Esophagus (tissue), 2 donors: ENCODE data around the gene USP8. TPM values are rescaled to one million over a fixed set of nuclear protein-coding genes. Genes with fewer than 3 reads are reported as not detected.
"Not testable (repeated sequence)": the region's sequence is repeated elsewhere in the genome, so short reads cannot be mapped to it uniquely, and the experiment has no call there.

ENCODE experiments used
- H3K27ac ChIP-seq, 2 donors: one replicate each; pipeline ENCODE4 v1.5.1; 2013; ENCODE audit warnings: low read depth in 2 of 2, mild to moderate bottlenecking in 2 of 2, inconsistent platforms in 1 of 2, low read length in 1 of 2, moderate library complexity in 1 of 2
- H3K27me3 ChIP-seq, 2 donors: one replicate each; pipeline ENCODE4 v1.6.1; 2013; ENCODE audit warnings: low read length in 2 of 2, control low read depth in 1 of 2, mild to moderate bottlenecking in 1 of 2; ENCODE audit not compliant: insufficient read depth in 2 of 2, control insufficient read depth in 1 of 2
- H3K36me3 ChIP-seq, 2 donors: one replicate each; pipeline ENCODE4 v1.6.1; 2013; ENCODE audit warnings: low read length in 1 of 2; ENCODE audit not compliant: control insufficient read depth in 2 of 2, insufficient read depth in 2 of 2
- H3K4me1 ChIP-seq, 2 donors: one replicate each; pipeline ENCODE4 v1.6.1; 2013; ENCODE audit warnings: low read length in 1 of 2; ENCODE audit not compliant: control insufficient read depth in 2 of 2, insufficient read depth in 2 of 2
- H3K4me3 ChIP-seq, 2 donors: one replicate each; pipeline ENCODE4 v1.5.1; 2013; ENCODE audit warnings: low read length in 2 of 2, mild to moderate bottlenecking in 2 of 2, low read depth in 1 of 2, moderate library complexity in 1 of 2
- H3K9me3 ChIP-seq, 2 donors: one replicate each; pipeline ENCODE4 v1.6.1; 2013; ENCODE audit warnings: mild to moderate bottlenecking in 2 of 2, low read depth in 1 of 2, low read length in 1 of 2, moderate library complexity in 1 of 2; ENCODE audit not compliant: control insufficient read depth in 2 of 2, insufficient read depth in 1 of 2
- WGBS, 2 donors: extraction: QIAGEN DNeasy Blood & Tissue Kit; methylation state at CpG; one replicate each; pipeline ENCODE4 v1.1.7; 2013; 5-methylcytosine and 5-hydroxymethylcytosine counted together
- polyA plus RNA-seq, 2 donors: library from polyadenylated mRNA; stranded (reverse); fragments of 200-250 nt; gene quantifications; one replicate each; pipeline ENCODE4 v1.2.3, GENCODE V29; 2013
- donor health status: healthy with polysubstance abuse.
- donor health status: Bipolar disorder and iron deficiency.

USP8 gene
- polyA plus RNA-seq, 2 donors: 18.6 to 20.1 TPM

DNA sequence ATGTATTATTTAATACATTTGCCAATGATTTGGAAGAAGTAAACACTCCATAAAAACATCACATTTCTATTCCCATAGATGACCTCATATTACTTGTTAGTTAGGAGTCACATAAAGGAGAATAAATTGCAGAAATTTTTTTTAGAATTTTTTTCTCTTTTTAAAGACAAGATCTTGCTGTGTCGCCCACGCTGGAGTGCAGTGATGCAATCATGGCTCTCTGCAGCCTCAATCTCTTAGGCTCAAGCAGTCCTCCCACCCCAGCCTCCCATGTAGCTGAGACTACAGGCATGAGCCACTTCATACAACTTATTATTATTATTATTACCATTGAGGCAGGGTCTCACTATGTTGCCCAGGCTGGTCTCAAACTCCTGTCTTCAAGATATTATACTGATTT is 12.3 kb upstream of the USP8 start:
- Histone ChIP-seq H3K4me1 (no peaks in the 10 kb centered on the region), H3K4me3 (no peak overlapping the region), H3K27me3 (no peaks in the 10 kb centered on the region), H3K9me3 (no peaks in the 10 kb centered on the region), H3K27ac (no peak overlapping the region), H3K36me3 (no peaks in the 10 kb centered on the region)
- 66 to 93% methylated on average over 2 of the region's 2 CpGs for WGBS, 2 donors

- H3K27ac ChIP-seq: no peak overlapping the region
- no peak overlapping the region for H3K4me3 ChIP-seq
- H3K27me3 ChIP-seq: no peaks in the 10 kb centered on the region
- H3K9me3 ChIP-seq: no peaks in the 10 kb centered on the region
- H3K36me3 ChIP-seq: no peaks in the 10 kb centered on the region
- no peaks in the 10 kb centered on the region for H3K4me1 ChIP-seq
- 98 to 100% methylated on average over 2 of the region's 2 CpGs for WGBS, 2 donors
Observed at GRCh38 chr15:50414624-50415023, 9.6 kb upstream of the USP8 start.

DNA sequence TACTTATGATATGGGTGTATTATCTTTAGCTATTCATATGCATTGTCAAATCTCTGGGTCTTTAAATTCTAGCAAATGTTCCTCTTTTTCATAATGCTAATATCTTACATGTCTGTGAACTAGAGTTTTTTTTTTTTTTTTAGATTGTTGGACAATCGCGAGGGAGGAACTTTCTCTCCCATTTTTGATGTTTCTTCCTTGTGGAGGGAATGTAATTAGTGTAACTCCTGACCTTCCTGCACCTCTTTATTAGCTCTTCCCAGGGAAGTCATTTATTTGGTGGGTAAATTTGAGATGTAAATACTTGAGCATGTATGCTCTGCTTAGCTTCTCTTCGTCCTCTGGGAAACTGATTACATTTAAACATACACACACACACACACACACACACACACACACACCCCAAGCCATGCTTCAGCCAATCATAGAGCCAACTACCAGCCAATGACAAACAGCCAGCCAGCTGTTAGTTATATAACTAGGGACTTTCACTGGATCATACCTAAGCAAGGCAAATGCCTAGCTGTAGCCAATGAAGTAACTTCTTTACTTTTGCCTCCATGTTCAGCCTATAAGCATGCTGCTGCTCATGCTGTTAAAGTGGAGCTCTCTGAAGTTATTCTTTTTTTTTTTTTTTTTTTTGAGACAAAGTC is 8.3 kb upstream of the USP8 start:
- H3K4me1 ChIP-seq: no peaks in the 10 kb centered on the region
- 61 to 65% methylated on average over 3 of the region's 3 CpGs for WGBS, 2 donors
- no peaks in the 10 kb centered on the region for H3K9me3 ChIP-seq
- H3K36me3 ChIP-seq: no peaks in the 10 kb centered on the region
- no peak overlapping the region for H3K4me3 ChIP-seq
- no peaks in the 10 kb centered on the region for H3K27me3 ChIP-seq
- H3K27ac ChIP-seq: no peak overlapping the region

GRCh38 chr15:50416890-50417289 is 7.3 kb upstream of the USP8 start:
- WGBS, 2 donors: 79 to 87% methylated on average over 1 of the region's 1 CpG

GRCh38 chr15:50418041-50418583 is 6.1 kb upstream of the USP8 start:
- WGBS, 2 donors: 94 to 95% methylated on average over 9 of the region's 9 CpGs

More at GRCh38 chr15:50416890-50417289, 7.3 kb upstream of the USP8 start:
- Histone ChIP-seq H3K4me3 (no peak overlapping the region), H3K4me1 (no peaks in the 10 kb centered on the region), H3K36me3 (no peaks in the 10 kb centered on the region), H3K27me3 (no peaks in the 10 kb centered on the region), H3K9me3 (no peaks in the 10 kb centered on the region), H3K27ac (no peak overlapping the region)

GRCh38 chr15:50425219-50425618 is 1.0 kb downstream of the USP8 start:
- peaks cover 0 to 1% of the 10 kb centered on the region in 2 donors for H3K4me1 ChIP-seq
- H3K4me3 ChIP-seq: peak overlapping the region in 1 of 2 donors; percentile 98
- H3K27ac ChIP-seq: no peak overlapping the region
- H3K27me3 ChIP-seq: no peaks in the 10 kb centered on the region
- H3K36me3 ChIP-seq: no peaks in the 10 kb centered on the region
- 12 to 13% methylated on average over 5 of the region's 5 CpGs for WGBS, 2 donors
- no peaks in the 10 kb centered on the region for H3K9me3 ChIP-seq

More at GRCh38 chr15:50418041-50418583, 6.1 kb upstream of the USP8 start:
- H3K4me3 ChIP-seq: no peak overlapping the region
- no peaks in the 10 kb centered on the region for H3K9me3 ChIP-seq
- H3K27ac ChIP-seq: no peak overlapping the region
- H3K4me1 ChIP-seq: no peaks in the 10 kb centered on the region
- H3K27me3 ChIP-seq: no peaks in the 10 kb centered on the region
- no peaks in the 10 kb centered on the region for H3K36me3 ChIP-seq

DNA sequence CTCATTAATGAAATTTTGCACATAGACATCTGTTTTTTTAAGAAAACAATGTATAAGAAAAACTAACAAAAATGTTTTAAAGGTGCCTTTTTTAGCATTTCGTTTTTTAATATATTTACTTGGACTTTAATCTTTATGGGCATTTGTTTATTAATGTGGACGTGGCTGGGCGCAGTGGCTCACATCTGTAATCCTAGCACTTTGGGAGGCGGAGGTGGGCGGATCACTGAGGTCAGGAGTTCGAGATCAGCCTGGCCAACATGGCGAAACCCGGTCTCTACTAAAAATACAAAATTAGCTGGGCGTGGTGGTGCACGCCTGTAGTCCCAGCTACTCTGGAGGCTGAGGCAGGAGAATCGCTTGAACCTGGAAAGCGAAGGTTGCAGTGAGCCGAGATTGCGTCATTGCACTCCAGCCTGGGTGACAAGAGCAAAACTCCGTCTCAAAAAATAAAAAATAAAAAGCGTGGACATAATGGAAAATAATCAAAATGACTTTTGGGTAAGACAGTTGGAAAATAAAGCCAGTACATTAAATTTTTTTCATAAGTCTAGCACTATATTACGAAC is 1.6 kb downstream of the USP8 start:
- not testable (repeated sequence) for H3K36me3 ChIP-seq, H3K4me1 ChIP-seq
- 84 to 89% methylated on average over 17 of the region's 17 CpGs for WGBS, 2 donors

GRCh38 chr15:50426428-50426827 is 2.2 kb downstream of the USP8 start:
- H3K27me3 ChIP-seq: no peaks in the 10 kb centered on the region
- WGBS, 2 donors: 90 to 93% methylated on average over 9 of the region's 9 CpGs
- H3K27ac ChIP-seq: no peak overlapping the region
- peaks cover 0 to 4% of the 10 kb centered on the region in 2 donors for H3K4me1 ChIP-seq
- no peak overlapping the region for H3K4me3 ChIP-seq
- H3K9me3 ChIP-seq: no peaks in the 10 kb centered on the region
- H3K36me3 ChIP-seq: peaks cover 0 to 2% of the 10 kb centered on the region in 2 donors

More for the DNA sequence above, 1.6 kb downstream of the USP8 start:
- not testable (repeated sequence) for H3K27ac ChIP-seq, H3K27me3 ChIP-seq, H3K9me3 ChIP-seq
- peak overlapping the region in 1 of 2 donors; percentile 98 for H3K4me3 ChIP-seq

DNA sequence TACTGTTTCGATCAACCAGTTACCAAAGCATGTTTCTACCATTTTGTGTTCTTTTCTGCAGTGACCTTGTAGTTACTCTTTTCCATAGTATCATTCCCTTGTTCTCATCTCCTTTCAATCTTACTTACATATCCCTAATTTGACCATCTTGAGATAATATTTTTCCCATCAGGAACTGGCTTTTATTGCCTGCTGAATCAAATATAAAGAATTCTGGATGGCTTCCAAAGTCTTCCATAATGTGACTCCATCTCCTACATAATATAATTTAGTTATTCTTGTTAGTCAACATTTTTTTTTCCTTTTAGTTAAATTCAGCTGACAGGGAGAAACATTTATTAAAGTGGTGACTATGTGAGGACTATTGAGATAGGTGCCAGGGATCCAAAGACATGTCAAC is 7.0 kb downstream of the USP8 start:
- H3K27ac ChIP-seq: no peak overlapping the region
- H3K4me1 ChIP-seq: peaks cover 0 to 4% of the 10 kb centered on the region in 2 donors
- no peaks in the 10 kb centered on the region for H3K27me3 ChIP-seq
- H3K36me3 ChIP-seq: peaks cover 0 to 2% of the 10 kb centered on the region in 2 donors
- 91 to 96% methylated on average over 1 of the region's 1 CpG for WGBS, 2 donors
- no peak overlapping the region for H3K4me3 ChIP-seq
- H3K9me3 ChIP-seq: no peaks in the 10 kb centered on the region

DNA sequence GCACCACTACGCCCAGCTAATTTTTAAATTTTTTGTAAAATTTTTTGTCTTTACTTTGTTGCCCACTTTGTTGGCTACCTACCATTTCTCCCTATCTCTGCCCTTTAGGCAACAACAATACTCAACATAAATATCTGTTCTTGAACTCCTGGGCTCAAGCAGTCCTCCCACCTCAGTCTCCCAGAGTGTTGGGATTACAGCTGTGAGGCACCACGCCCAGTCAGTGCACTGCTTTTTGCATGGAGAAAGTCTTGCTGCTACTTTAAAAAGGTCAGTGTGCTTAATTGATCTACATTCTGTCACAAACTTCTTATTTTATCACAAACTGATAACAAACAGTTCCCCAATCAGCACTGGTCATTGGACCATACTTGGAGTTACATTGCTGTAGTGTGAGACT is 8.0 kb downstream of the USP8 start:
- Histone ChIP-seq H3K36me3 (peaks cover 0 to 2% of the 10 kb centered on the region in 2 donors), H3K9me3 (no peaks in the 10 kb centered on the region), H3K27ac (no peak overlapping the region), H3K4me1 (peaks cover 0 to 2% of the 10 kb centered on the region in 2 donors), H3K27me3 (no peaks in the 10 kb centered on the region), H3K4me3 (no peak overlapping the region)
- 92 to 95% methylated on average over 2 of the region's 2 CpGs for WGBS, 2 donors
